Activated naive CD8-positive, alpha-beta T cell treated with anti-CD3 and anti-CD28 coated beads, Interleukin-2, amount 50 U/mL, for 16 hours (primary cell): ENCODE data around the gene ERBB4.

Source experiments
- DNase-seq: peaks from one replicate; pipeline ENCODE4 v3.0.0-alpha.2; 2020; ENCODE audit warnings: low read depth, low spot score

Gene ERBB4

DNA sequence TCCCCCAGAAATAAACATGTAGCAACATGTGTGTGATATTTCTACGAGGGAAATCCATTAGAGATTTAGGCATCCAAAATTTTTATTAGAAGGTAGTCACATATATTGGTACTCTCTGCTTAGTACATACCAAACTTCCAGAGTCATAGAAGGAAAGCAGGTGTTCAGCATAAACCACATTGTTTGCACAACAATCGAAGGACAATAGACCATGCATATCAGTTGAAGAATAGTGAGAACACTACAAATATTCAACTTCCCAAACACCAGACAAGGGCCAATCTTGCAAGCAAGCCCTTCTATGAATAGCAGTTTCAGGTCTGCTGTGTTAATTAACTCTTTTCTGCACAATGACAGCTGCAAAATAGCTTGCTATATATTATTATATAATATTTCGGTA lies 702.2 kb downstream of the ERBB4 start:
- no peak for DNase-seq

DNA sequence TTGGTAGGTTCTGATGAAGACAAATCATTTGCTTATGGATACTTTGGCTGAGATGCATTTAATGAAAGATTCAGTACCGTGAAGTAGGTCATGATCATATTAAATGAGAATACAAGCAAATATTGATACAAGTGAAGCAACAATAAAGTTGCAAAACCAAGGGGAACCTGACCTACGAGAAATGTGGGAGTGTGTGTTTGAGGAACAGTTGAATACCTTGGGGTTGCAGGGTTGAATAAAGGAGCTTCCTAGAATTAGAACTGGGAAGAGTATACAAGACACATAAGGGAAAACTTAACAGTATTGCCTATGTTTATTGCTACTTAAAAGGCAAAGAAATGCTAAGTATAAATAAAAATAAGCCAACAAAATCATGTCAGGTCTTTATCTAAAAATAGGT lies 702.9 kb downstream of the ERBB4 start:
- no peak for DNase-seq

DNA sequence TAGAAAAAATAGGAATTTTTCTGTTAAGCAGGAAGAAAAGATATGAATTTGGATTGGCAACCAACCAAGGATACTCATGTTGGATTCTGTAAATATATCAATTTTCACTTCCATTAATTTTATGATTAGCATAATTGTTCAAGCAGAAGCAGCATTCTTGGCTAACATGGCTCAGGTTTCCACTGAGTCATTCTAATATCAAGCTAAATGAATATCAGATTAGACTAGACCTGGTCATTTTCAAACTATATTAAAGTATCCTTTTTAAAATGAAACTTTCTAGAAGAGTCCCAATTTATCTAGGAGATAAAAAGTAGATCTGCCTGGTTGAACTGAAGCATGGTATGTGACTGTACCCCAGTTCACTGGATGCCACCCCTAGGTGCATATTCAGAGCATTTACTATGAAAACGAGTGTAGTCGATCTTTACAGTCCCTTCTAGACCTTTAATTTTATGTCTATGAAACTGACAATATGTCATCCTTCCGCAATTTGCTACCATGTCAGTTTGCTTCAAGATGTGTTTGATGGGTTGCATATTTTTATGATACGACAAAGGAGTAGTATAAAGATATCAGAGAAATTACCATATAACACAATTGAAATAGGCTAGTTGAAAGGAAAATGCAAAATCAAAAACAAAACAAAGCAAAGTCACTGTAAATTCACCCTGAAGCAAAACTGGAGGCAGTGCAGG lies 704.9 kb downstream of the ERBB4 start:
- DNase-seq: no peak

DNA sequence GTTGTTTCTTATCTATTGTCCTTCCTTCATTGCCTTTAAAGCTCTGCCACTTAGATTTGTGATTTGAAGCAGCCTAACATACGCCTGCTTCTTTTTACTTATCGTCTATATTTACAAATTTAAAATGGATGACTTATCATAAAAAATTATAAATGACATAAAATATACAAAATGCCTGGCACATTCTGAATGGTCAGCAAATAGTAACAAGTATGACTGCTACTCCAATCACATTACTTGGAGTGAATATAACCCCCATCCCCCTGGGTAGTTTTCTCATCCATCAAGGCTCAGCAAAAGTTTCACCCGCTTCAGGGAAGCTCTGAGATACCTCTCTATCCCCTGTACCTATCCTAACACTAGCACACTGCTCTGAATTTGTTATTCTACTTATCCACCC lies 708.9 kb downstream of the ERBB4 start:
- no peak for DNase-seq

DNA sequence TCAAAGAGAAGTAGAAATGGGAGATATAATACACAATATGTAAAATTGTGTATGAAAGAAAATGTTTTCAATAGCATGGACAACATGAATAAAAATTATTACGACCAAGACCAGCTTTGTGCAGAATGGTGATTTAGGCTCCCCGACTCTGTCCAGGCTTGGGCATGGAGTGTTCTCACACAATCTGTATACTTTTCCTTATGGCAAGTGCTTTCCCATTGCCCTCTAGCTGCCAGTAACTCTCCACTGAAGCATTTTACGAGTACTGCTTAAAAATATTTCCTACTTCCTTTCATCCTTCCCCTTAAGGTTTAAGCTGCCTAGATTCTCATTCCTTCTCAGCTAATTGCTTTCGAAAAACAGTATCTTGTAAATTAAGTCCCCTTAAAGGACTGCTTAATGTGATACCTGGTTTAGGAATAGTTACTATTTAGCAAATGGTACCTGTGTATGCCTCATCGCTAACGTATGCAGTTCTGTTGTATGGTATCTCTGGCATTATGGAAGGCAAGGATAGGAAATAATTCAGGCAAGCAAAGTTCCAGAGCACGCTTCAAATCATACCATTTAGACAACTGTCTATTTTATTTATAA lies 714.6 kb downstream of the ERBB4 start:
- no peak for DNase-seq

DNA sequence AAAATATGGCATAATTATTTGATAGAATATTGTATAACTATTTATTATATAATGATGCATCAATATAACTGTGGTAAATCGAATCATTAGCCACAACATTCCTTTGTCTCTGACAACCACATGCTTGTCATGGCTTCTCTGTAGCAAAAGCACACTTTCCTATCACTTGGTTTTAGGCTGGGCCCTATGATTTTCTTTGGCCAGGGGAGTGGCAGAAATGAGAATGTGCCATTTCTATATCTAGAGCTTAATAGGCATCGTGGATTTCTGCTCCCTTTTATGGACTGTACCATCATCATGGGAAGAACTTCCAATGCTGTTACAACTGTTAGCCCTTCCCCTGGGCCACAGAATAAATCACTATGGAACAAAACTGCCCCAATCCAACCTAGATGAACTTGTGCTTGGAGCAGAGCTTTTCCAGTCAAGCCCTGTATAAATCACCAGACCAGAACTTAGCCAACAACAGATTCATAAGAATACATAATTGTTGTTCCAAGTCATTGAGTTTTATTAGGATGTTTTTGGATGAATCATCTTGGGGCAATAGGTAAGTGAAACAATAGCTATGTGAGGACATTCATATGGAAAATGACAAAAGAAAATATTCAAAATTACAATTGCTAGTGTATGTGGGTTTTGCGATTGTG lies 715.8 kb downstream of the ERBB4 start:
- DNase-seq: no peak

DNA sequence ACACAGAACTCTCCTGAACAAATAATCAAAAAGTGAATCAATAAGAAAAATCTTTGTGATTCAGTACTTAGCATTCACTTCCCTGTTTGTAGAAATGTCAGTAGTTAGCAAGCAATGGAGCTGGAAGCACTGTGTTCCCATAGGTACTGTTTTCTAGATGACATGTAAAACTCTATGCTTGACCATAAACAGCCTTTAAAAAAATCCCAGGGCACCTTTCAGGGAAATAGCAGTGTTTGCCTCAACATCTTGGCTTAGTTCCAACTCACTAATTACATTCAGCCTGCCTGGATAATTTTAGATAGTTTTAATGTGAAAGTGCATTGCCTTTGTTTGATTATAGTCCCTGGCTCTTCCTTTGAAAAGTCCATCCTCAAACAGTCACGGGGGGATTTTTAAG lies 721.8 kb downstream of the ERBB4 start:
- no peak for DNase-seq

DNA sequence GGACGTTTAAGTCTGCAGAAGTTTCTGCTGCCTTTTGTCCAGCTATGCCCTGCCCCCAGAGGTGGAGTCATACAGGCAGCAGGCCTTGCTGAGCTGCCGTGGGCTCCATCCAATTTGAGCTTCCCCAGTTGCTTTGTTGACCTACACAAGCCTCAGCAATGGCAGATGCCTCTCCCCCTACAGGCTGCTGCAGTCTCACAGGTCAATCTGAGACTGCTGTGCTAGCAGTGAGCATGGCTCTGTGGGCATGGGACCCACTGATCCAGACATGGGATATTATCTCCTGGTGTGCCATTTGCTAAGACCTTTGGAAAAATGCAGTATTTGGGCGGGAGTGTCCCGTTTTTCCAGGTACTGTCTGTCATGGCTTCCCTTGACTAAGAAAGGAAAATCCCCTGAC lies 726.0 kb downstream of the ERBB4 start:
- no peak for DNase-seq

DNA sequence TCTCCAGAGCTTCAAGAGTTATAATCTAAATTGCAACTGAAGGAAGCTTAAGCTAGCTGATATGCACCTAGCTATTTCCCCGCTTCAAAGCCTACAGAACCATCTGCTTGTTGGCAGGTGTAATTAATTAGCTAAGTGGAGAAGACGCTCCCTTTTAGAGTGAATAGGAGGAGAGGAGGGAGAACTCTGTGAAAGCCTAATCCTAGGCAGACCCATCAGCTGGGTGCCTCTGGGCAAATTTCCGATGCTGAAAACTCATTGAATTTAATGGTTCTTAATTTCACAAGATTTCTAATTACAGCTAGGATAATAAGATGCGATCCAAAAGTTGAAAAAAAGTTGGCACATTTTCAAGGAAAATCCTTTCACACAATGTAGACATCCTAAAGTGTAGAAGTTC lies 735.9 kb downstream of the ERBB4 start:
- DNase-seq: no peak

DNA sequence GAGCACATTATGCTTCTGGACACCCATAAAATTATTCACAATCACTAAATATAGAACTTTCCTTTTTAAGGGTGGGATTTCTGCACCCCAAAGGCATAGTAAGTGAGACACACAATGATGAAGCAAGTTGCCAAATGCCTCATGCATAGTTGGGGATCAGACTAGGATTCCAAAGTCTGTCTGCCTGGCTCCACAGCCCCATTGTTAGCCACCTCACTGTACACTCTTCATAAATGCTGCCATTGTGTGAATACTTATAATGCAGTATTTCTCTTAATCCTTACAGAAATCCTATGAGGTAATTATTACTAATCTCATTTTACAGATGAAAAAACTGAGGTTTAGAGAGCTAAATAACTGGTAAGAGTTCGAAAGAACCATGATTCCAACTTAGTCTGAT lies 738.6 kb downstream of the ERBB4 start:
- no peak for DNase-seq

DNA sequence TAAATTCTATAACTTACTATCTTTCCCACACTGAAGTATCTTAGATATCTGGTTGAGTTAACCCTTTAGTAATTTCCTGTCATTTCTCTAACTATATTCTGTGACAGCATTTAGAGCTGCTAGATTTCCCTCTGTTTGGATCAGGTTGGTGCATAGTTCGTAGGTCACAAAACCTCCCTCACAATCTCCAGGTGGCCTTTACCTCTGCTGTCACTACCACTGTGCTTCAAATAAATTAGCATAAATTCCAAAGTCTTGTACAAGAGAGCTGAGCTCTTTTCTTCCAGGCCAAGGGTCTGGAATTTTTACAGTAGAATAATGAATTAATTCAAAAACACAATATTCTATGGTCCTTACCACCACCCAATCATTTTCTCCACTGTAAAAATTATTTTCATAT lies 739.7 kb downstream of the ERBB4 start:
- DNase-seq: no peak

DNA sequence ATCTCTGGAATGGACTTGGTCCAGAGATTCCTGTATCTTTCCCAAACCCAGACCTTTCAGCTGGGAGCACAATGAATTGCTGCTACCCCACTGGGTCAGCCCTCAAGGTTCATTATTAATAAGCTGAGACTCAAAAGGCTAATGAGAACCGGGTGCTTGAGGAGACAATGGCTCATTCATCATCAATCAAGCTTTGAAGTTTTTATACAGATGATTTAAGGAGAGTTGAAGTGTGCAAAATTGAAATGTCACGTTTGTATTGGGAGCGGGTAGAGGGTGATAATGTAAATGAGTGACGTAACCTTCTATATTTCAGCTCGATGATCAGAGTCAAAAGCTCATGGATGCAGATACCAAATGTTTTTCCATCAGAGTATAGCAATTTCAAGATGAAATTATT lies 744.9 kb downstream of the ERBB4 start:
- DNase-seq: no peak

DNA sequence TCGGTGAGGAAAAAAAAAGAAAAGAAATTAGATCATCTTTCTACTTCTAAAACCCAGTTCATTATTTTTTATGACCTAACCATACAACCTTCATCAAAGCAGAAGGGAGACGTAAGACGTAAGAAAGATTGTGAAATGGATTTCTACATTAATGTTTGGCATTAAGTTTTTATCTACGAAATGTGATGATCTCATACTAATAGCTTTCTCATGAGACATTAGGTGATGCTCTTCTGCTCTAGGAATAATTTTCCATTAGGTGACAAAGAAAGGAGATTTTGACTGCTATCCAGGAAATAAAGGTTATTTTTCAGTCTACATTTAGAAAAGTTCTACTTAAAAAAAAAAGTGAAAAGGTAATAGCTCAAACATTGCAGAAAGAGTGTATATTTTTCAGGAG lies 748.6 kb downstream of the ERBB4 start:
- no peak for DNase-seq

DNA sequence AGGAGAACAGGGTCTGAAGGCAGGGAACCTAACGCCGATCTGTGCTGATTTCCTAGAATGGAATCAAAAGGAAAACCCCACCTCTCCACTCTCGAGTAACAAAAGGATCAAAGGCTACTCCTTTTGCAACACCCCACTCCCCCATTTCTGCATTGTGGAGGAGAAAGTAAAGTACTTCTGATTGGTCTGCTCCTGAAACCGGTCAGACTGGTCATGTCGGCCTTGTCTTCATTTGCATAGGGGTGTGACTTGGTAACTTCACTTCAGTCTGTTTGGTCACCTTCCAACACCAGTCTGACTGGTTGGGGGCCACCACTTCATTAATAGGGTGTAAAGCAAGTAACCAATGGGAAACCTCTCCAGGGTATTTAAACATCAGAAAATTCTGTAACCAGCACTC lies 771.9 kb downstream of the ERBB4 start:
- DNase-seq: no peak

DNA sequence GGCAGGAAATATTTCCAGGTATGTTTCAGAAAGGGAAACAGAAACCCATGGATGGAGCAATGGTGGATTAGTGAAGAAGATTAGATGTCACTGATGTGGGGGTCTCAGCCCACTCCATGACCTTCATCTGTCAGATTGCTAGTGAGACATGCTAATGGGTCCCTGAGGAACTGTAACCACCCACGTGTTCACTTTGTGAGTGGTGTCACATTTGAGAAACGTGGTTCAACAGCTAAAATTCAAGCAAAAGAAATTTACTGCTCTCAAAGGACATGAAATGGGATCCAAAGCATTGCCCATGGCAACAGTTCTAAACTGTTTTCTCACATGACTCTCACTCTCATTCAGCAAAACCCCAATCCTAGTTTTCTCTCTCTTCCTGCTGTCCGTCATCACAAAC lies 776.1 kb downstream of the ERBB4 start:
- no peak for DNase-seq

DNA sequence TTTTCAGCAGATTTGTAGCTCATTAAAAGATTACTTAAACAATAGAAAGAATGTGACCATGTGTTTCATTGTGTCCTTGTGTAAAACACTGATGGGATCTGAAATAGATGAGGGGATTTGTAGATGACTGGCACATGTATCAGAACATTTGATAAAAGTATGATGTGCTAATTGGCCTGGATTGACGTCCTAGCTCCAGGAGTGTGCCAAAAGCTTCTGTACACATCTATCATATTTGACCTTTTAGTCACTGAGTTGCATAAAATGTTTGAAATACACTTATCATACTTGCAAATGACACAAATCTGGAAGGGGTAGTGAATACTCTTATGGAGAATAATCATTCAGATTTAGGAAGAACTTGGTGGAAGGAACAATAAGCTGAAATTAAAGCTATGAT lies 778.5 kb downstream of the ERBB4 start:
- no peak for DNase-seq

DNA sequence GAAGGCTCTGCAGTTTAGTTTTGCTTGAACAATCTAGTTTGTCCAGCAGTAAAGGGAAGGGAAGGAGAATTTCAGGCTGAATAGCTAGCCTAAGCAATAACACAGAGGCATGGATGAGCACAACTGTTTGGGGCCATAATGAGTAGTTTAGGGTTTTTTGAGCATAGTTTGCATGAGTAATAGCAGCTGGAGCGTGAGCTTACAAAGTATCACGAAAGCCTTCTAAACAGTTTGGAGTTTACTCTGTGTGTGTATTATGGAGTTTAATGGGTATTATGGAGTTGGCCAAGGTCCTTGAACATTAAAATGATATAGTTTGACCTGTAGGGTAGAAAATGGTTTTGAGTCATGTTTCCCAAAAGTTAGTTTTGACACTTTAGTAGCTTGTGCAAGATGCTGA lies 782.3 kb downstream of the ERBB4 start:
- no peak for DNase-seq

DNA sequence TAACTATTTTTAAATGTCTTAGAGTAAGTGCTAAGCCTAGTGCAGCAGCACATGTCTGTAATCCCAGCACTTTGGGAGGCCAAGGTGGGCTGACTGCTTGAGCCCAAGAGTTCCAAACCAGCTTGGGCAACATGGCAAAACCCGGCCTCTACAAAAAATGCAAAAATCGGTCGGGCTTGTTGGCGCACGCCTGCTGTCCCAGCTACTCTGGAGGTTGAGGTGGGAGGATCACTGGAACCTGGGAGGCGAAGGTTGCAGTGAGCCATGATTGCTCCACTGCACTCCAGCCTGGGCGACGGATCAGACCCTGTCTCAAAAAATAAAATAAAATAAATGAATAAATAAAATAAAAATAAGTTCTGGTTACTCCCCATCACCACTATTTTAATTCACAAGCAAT lies 783.4 kb downstream of the ERBB4 start:
- DNase-seq: no peak

DNA sequence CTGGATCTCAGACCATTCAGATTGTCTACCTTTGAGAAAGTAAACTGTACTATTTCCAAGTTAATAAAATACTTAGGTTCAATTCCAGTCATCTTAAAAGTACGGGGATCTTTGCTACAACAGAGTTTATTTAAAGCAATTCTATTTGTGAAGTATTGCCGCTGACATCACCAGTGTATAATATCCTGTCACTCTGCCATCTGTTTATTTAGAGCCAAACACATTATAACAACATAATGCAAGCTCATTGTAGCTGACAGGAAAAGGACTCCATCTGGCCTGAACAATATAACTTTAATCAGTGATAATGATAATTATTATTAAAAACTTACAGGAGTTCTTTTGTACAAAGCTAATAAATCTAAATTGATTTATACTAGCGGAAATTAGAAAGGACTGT lies 786.8 kb downstream of the ERBB4 start:
- DNase-seq: no peak

DNA sequence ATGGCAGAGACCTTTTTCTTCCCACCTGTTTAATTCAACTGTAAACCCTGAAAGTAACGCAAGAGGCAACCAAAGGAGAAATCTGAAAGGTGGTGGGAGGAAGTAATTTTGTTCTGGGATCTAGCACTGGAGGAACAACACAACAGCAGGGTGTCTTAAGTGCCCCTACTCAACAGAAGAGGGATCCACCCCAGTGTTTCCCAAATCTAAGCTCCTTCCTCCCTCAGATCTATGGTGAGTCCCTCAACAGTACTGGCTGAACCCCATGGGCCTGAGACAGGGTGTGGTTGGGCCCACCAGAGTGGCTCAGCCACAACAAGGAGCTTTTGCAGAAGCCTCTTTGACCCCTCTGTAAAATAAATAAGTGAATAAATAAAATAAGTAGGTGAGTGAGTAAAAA lies 790.3 kb downstream of the ERBB4 start:
- DNase-seq: no peak

DNA sequence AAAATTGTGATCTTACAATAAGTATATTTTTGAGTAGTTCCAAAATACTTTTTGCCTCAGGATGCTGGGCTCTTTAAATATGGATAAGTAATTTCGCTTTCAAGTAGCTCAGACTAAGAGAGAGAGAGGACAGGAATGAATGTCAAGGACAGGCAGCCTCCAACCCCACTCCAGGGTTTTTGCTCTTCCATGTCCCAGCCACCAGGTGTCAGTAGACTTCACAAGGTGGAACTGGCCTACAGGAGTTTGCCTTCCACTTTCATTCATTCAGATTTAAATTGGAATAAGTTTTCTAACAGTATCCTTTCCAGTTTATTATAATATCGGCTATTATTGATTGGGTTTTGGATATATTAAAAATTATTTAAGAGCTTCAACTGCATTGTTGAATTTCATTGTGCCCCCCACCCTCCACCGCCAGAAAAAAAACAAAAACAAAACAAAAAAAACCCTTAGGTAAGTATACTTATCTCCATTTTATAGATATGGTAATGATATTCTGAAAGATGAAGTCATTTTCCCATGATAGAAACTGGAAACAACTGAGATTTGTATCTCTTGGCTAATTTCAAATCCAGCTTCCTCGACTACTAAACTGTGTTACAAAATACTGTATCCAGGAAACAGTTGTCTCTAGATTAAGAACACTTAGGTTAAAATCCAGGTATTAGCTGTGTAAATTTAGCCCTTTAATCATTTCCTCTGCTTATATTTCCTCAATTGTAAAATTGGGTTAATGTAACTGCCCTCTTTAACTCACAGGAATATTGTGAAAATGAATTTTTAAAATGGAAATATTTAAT lies 793.1 kb downstream of the ERBB4 start:
- no peak for DNase-seq

DNA sequence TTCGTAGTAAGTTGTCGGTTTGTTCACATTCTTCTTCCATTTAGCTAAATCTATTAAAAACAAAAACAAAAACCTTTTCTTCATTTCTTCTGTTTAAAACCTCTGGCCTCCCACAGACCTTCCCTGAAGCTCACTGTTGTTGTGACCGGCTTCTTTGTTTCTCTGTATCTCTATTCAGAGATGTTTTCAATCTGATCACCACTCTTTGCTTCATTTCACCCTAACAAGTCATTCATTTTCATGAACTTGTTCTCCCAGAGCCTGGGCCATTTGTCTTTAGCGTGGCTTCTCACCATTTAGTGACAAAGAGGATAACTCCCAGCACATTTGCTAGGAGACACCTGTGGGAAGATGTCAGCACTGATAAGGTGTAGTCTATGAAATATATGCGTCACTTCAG lies 794.2 kb downstream of the ERBB4 start:
- DNase-seq: no peak

DNA sequence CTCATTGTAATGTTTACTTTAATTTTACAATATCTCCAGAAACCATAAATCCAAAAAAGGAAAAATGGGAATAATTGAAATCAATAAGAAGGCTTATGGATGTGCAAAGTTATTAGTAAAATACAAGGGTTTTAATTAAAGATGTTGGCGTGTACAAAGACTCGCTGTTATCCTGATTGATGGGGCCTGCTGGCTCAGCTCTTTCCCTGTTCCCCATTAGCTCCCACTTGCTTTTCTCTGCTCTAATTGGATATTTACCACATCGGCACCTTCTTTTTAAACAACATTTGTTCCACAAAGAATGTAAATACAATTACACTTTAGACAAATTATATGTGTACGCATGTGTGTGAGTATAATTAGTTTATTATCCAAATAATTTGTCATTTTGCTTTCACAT lies 796.6 kb downstream of the ERBB4 start:
- DNase-seq: no peak
